Measurements from ENCODE around the gene CCDC63.
"Not testable (repeated sequence)": the region's sequence is repeated elsewhere in the genome, so short reads cannot be mapped to it uniquely, and the experiment has no call there.

The CCDC63 gene

GRCh38 chr12:110844551-110845338, 2.0 kb upstream of the CCDC63 start:
- no peak for DNase-seq (ENCODE audit: low read depth in 2 of 2)

DNA sequence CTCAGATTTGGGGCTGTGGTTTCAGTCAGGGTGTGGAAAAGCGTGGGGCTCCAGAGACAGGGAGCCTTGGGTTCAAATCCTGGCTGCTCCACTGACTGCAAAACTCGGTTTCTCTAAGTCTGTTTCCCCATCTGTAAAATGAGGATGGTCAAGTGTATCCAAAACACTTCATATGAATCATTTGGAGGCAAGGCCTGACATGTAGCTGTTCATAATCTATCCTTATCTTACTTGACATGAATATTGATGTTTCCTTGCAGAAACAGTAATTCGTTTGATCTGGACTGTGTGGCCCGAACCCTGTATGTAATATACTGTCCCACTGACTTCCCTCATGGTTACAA, 1.5 kb upstream of the CCDC63 start:
- no peak for DNase-seq (ENCODE audit: low read depth in 2 of 2)

DNA sequence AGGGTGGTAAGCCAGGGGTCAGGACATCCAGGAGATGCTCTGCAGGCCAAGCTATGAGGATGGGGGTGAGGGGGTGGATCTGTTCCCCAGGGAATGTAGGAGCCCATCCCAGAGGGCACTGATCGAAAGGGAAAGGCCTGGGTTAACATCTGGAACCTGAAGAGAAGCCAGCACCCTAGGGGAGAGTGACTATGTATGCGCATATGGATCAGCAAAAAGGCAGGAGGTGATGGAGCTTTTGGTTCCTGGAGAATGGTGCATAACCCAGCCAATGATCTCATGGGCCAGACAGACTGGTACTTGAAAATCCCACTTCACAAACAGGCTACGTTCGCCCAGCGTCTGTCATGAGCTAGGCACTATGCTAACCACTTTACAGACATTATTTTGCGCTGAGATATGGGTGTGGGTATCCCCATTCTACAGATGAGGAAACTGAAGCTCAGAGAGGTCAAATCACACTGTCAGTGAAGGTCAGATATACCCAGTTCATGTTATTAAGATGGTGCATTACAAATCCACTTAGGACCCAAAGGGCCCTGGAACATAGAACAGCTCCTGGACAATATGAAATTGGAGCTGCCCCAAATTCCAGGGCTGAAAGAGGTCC, 1.6 kb downstream of the CCDC63 start:
- DNase-seq (ENCODE audit: low read depth in 2 of 2): no peak

- no peak for DNase-seq (ENCODE audit: low read depth in 2 of 2)
Observed at GRCh38 chr12:110849221-110849620, 2.4 kb downstream of the CCDC63 start.

DNA sequence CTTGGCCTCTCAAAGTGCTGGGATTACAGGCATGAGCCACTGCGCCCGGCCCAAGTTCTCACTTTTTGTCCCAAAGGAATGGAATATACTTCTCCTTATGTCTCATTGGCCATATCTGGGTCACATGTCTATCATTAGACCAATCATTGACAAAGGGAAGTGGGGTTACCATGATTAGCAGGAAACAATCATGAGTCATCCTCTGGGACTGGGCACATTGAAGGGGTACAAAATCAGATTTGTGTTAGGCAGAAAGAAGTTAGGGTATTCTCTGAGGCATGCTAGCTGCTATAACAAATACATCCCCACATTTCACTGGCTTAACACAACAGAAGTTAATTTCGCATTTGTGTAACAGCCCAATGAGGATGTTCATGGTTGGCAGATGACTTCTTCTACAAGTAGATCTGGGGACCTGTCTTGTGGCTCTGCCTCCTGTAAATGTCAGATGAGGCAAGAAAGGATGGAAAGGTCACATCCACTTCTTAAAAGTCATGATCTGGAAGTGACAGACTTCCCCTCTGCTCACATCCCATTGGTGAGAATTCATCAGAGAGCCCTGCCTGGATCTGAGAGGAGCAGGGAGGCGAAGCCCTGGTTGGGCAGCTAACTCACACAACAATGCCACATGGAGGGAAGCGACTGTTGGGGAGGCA, 3.1 kb downstream of the CCDC63 start:
- DNase-seq (ENCODE audit: low read depth in 2 of 2): no peak

DNA sequence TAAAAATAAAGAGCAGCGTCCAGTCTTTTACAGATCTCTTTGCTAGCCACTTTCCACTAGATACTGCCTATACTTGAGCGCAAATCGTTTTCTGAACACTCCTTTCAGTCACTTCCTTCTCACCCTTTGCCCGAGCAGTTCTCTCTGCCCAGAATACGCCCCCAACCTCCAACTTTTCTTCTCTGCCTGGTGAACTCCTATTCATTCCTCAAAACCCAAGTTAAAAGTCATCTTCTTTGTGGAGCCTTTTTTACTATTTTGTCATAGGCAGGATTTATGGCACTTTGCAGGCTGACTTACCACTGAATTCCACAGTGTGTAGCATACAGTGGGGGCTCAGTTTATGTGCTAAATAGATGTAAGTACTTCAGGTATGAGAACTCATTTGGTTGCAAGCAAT, 4.0 kb downstream of the CCDC63 start:
- no peak for DNase-seq (ENCODE audit: low read depth in 2 of 2)

- no peak for DNase-seq (ENCODE audit: low read depth in 2 of 2)
Observed at GRCh38 chr12:110853836-110854235, 7.0 kb downstream of the CCDC63 start.

- no peak for DNase-seq (ENCODE audit: low read depth in 2 of 2)
Observed at GRCh38 chr12:110856542-110856941, 9.8 kb downstream of the CCDC63 start.

DNA sequence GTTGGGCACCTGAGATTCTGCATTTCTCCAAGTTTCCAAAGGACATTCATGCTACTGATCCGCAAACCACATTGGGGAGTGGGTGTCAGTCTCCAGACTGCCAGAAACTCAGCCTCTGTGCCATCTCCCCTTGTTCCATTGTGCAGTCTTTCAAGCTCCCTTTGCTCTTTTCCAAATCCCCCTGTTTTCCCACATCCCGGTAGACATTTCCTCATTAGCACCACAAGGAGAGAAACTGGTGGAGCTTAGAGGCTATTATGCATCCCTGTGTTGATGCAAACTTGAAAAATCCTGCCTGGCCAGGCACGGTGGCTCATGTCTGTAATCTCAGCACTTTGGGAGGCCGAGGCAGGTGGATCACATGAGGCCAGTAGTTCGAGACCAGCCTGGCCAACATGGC, 10.7 kb downstream of the CCDC63 start:
- DNase-seq (ENCODE audit: low read depth in 2 of 2): no peak

DNA sequence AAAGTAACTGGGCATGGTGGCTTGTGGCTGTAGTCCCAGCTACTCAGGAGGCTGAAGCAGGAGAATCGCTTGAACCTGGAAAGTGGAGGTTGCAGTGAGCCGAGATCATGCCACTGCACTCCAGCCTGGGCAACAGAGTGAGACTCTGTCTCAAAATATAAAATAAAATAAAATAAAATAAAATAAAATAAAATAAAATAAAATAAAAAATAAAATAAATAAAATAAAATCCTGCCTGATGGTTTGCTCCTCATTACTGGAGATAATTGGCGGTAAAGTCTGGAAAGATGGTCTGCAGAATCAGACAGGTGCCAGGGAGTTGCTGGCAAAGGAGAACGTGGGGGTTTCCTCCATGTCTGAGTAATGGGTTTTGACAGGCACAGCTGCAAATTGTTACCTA, 11.2 kb downstream of the CCDC63 start:
- not testable (repeated sequence) for DNase-seq (ENCODE audit: low read depth in 2 of 2)

GRCh38 chr12:110858848-110859247, 12.1 kb downstream of the CCDC63 start:
- no peak for DNase-seq (ENCODE audit: low read depth in 2 of 2)

DNA sequence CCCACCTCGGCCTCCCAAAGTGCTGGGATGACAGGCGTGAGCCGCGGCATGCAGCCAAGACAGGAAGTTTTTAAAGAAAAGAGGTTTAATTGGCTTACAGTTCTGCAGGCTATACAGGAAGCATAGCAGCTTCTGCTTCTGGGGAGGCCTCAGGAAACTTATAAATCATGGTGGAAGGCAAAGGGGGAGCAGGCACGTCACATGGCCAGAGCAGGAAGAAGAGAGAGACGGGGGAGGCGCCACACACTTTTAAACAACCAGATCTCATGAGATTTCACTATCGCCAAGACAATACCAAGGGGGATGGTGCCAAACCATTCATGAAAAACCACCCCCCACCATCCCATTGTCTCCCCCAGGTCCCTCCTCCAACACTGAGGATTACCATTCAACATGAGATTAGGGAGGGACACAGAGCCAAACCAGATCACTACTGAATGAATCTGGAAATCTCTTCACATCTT, 14.1 kb downstream of the CCDC63 start:
- no peak for DNase-seq (ENCODE audit: low read depth in 2 of 2)

DNA sequence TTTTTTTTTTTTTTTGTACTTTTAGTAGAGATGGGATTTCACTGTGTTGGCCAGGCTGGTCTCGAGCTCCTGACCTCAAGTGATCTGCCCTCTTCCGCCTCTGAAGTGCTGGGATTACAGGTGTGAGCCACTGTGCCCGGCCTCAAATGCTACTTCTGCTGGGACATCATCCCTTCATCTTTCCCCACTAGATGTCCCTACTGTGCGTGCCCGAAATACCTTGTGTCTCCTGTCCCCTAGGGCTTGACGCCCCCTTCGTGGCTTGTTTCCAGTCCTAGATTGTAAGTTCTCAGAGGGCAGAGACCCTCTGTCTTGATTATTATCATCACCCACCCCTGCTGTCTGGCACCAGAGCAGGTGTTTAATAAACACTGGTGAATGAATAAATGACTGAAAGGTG, 14.9 kb downstream of the CCDC63 start:
- DNase-seq (ENCODE audit: low read depth in 2 of 2): no peak

DNA sequence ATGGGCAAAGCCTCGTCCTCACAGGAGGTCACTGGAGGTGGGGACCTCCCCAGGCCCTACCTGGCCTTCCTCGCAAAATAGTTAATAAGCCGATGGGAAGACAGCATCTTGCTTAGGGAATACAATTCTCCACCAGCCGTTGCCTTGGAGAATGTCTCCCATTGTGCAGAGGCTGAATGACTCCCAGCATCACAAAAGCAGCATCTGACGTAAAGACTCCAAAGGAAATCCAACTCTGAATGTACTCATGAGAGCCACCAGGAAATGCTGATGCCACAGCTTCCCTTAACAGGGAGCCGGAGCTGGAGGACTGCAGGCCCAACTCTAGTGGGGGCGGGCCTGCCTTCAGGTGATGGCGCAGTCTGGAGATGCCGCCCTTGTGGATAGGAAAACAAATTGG, 15.5 kb downstream of the CCDC63 start:
- DNase-seq (ENCODE audit: low read depth in 2 of 2): no peak

- DNase-seq (ENCODE audit: low read depth in 2 of 2): no peak
Observed at GRCh38 chr12:110863161-110863560, 16.4 kb downstream of the CCDC63 start.

DNA sequence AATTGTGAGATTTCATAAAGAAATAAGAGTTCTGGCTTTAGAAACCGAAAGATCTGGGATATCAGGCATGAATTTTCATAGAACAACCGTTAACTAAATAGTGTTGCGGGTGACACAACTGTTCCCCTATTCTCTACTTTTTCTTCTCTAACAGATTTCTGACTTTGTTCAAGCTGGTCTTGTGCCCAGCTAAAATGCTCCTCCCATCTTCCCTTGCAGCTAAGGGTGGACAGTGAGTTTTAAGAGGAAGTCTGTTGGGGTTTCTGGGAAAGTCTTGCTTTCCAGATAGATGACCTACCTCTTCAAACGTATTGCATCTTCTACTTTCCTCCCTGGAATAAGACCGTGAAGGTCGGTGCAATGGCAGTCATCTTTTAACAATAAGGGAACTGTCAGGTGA, 18.7 kb downstream of the CCDC63 start:
- DNase-seq (ENCODE audit: low read depth in 2 of 2): no peak

- DNase-seq (ENCODE audit: low read depth in 2 of 2): no peak
Observed at GRCh38 chr12:110869026-110869425, 22.2 kb downstream of the CCDC63 start.

DNA sequence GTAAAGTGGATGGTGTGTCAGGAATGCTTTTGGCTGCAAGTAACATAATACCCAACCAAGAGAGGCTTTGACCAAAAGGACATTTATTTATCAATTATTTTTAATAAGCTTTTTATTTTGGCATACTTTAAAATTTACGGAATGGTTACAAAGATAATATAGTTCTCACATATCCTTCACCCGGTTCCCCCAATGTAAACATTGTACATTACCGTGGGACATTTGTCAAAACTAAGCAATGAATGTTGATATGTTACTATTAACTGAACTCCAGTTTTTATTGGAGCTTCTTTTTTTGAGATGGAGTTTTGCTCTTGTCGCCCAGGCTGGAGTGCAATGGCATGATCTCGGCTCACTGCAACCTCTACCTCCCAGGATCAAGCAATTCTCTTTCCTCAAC, 23.0 kb downstream of the CCDC63 start:
- DNase-seq (ENCODE audit: low read depth in 2 of 2): no peak

- DNase-seq (ENCODE audit: low read depth in 2 of 2): no peak
Observed at GRCh38 chr12:110872100-110872499, 25.3 kb downstream of the CCDC63 start.

DNA sequence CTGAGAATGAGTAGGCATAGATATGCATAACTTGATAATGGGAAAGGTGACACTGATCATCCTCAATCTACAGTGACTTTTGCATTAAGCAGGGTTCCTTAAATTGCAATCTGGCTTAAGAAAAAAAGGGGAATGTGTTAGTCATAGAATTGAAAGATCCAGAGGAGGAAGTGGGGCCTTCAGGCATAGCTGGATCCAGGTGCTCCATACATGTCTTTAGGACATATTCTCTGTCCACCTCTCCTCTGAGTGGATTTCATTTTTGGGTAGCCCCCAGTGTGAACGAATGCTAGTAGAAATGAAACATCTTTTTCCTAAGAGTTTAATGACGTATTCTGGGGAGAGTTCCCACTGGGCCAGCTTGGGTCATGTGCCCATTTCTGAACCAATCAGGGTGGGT, 27.6 kb downstream of the CCDC63 start:
- no peak for DNase-seq (ENCODE audit: low read depth in 2 of 2)

DNA sequence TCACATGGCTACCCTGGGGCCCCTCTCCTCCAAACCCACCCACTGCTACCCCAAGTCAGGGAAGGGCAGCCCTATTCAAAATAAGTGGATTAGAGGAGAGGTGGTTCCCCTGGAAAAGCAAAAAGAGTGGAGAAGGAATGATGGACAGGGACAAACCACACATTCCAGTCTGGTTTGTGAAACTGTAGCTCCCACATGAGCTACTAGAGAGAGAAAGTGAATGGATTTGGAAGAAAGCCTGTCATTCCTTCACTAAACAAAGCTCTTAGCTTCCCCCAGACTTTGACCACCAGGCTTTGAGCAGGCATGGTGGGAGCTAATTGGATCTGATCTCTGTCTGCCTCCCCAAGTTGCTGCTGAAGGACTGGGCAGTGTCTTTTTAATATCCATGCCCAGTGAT, 28.0 kb downstream of the CCDC63 start:
- DNase-seq (ENCODE audit: low read depth in 2 of 2): no peak

DNA sequence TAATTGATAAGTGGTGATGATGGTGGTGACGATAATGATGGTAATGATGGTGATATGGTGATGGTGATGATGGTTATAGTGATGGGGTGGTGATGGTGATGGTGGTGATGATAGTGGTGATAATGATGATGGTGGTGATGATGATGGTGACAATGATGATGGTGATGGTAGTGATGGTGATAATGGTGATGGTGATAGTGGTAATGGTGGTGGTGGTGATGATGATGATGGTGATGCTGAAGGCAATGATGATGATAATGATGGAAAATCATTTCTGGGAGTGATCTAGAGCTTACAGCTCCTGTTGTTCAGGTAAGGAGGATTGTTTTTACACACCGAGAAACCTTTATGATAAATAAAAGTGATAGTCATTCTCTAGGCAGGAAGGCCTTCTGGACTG, 33.9 kb downstream of the CCDC63 start:
- no peak for DNase-seq (ENCODE audit: low read depth in 2 of 2)

- DNase-seq (ENCODE audit: low read depth in 2 of 2): no peak
Observed at GRCh38 chr12:110883251-110883650, 36.5 kb downstream of the CCDC63 start.

Data from stimulated activated CD4-positive, alpha-beta T cell treated with anti-CD3 and anti-CD28 coated beads, Interleukin-15, amount 100 ng/mL, for 48 hours (primary cell).